Loucy (cell line): ENCODE results near the gene ST8SIA1.

Source experiments
- H2AFZ ChIP-seq: fragments of 200-600 bp; sonication (generic); 2 replicates; pipeline ENCODE4 v1.6.0; 2016; ENCODE audit warnings: antibody characterized with exemption, mild to moderate bottlenecking, low read length, moderate library complexity
- H3F3A ChIP-seq: fragments of 200-600 bp; 2 replicates; pipeline ENCODE4 v1.6.0; 2016; ENCODE audit warnings: antibody characterized with exemption, low read depth, mild to moderate bottlenecking
- H3K27me3 ChIP-seq: fragments of 200-600 bp; sonication (generic); 2 replicates; pipeline ENCODE4 v1.6.1; 2014; ENCODE audit warnings: low read length, mild to moderate bottlenecking; ENCODE audit not compliant: insufficient read depth, poor library complexity, severe bottlenecking
- H3K36me3 ChIP-seq: fragments of 200-600 bp; sonication (generic); 2 replicates; pipeline ENCODE4 v1.6.1; 2016; ENCODE audit warnings: low read length; ENCODE audit not compliant: insufficient read depth
- H3K4me1 ChIP-seq: fragments of 200-600 bp; sonication (generic); 2 replicates; pipeline ENCODE4 v1.5.1; 2014; ENCODE audit warnings: low read length, mild to moderate bottlenecking; ENCODE audit not compliant: insufficient read depth, poor library complexity, severe bottlenecking
- H3K4me2 ChIP-seq: fragments of 200-600 bp; sonication (generic); 2 replicates; pipeline ENCODE4 v1.6.0; 2014; ENCODE audit warnings: antibody characterized with exemption, low read length, low read depth, mild to moderate bottlenecking; ENCODE audit not compliant: poor library complexity, severe bottlenecking
- H3K4me3 ChIP-seq: fragments of 200-600 bp; sonication (generic); 2 replicates; pipeline ENCODE4 v1.5.1; 2014; ENCODE audit warnings: low read length, mild to moderate bottlenecking, mixed read lengths; ENCODE audit not compliant: poor library complexity, severe bottlenecking
- H3K79me2 ChIP-seq: fragments of 200-600 bp; sonication (generic); 2 replicates; pipeline ENCODE4 v1.6.1; 2014; ENCODE audit warnings: low read length; ENCODE audit not compliant: insufficient read depth
- H3K9ac ChIP-seq: fragments of 200-600 bp; sonication (generic); 2 replicates; pipeline ENCODE4 v1.6.0; 2014; ENCODE audit warnings: mild to moderate bottlenecking, low read depth, low read length, moderate library complexity; ENCODE audit not compliant: poor library complexity, severe bottlenecking
- H3K9me2 ChIP-seq: fragments of 200-600 bp; sonication (generic); replicated peaks from 2 replicates; pipeline ENCODE4 v1.6.1; 2016; ENCODE audit warnings: low read depth, low read length, mixed read lengths
- H3K9me3 ChIP-seq: fragments of 200-600 bp; sonication (generic); 2 replicates; pipeline ENCODE4 v1.6.1; 2014; ENCODE audit warnings: mild to moderate bottlenecking, antibody characterized with exemption, low read length, low read depth; ENCODE audit not compliant: insufficient read depth
- H4K20me1 ChIP-seq: fragments of 200-600 bp; sonication (generic); 2 replicates; pipeline ENCODE4 v1.6.0; 2014; ENCODE audit warnings: antibody characterized with exemption, low read length, mild to moderate bottlenecking; ENCODE audit not compliant: insufficient read depth, poor library complexity, severe bottlenecking
- EZH2phosphoT487 ChIP-seq: fragments of 200-600 bp; IDR thresholded peaks from 2 replicates; pipeline ENCODE4 v1.6.1; 2018; ENCODE audit warnings: antibody characterized with exemption, mild to moderate bottlenecking, moderate library complexity, borderline replicate concordance
- TF ChIP-seq, protein P1 (sequence below): fragments of 200-600 bp; sonication (generic); conservative IDR thresholded peaks from 2 replicates; pipeline ENCODE4 v1.5.1; 2014; ENCODE audit warnings: mild to moderate bottlenecking, antibody characterized with exemption, low read length

ST8SIA1 gene

DNA sequence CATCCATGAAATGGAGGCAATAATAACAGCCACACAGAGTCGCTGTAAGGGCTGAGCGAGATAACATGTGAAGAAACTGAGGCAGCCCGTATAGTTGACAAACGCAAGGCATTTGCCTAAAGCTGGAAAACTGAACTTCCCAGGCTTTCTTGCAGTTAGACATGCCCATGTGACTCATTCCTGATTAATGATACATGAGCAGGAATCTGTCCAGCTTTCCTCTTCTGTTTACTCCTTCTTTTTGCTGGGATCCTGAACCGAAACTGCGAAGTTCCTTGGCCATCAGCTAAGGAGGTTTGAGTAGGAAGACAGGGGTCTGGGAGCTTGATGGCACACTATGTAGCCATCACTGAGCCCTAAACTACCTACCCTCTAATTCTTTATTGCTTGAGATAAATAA lies 52.2 kb downstream of the ST8SIA1 start:
- H3K4me2 ChIP-seq = no peak overlapping the region
- H3K9ac ChIP-seq = no peak overlapping the region
- no peak overlapping the region for H2AFZ ChIP-seq

GRCh38 chr12:22276867-22277266 lies 57.6 kb downstream of the ST8SIA1 start:
- no peak overlapping the region for H3K4me2 ChIP-seq
- TF ChIP-seq EZH2phosphoT487 = no peak
- TF ChIP-seq, protein P1, sequence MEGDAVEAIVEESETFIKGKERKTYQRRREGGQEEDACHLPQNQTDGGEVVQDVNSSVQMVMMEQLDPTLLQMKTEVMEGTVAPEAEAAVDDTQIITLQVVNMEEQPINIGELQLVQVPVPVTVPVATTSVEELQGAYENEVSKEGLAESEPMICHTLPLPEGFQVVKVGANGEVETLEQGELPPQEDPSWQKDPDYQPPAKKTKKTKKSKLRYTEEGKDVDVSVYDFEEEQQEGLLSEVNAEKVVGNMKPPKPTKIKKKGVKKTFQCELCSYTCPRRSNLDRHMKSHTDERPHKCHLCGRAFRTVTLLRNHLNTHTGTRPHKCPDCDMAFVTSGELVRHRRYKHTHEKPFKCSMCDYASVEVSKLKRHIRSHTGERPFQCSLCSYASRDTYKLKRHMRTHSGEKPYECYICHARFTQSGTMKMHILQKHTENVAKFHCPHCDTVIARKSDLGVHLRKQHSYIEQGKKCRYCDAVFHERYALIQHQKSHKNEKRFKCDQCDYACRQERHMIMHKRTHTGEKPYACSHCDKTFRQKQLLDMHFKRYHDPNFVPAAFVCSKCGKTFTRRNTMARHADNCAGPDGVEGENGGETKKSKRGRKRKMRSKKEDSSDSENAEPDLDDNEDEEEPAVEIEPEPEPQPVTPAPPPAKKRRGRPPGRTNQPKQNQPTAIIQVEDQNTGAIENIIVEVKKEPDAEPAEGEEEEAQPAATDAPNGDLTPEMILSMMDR = no peak
- H2AFZ ChIP-seq = no peak overlapping the region
- H3K4me3 ChIP-seq = no peak overlapping the region
- H3K4me1 ChIP-seq = no peaks in the 10 kb centered on the region
- no peaks in the 10 kb centered on the region for H3K79me2 ChIP-seq
- no peaks in the 10 kb centered on the region for H3F3A ChIP-seq
- no peaks in the 10 kb centered on the region for H3K9me2 ChIP-seq
- no peaks in the 10 kb centered on the region for H4K20me1 ChIP-seq
- H3K9me3 ChIP-seq = no peaks in the 10 kb centered on the region
- no peaks in the 10 kb centered on the region for H3K36me3 ChIP-seq
- H3K27me3 ChIP-seq = no peaks in the 10 kb centered on the region
- no peak overlapping the region for H3K9ac ChIP-seq

More for the DNA sequence above, 52.2 kb downstream of the ST8SIA1 start:
- Histone ChIP-seq H3K79me2 (no peaks in the 10 kb centered on the region), H3K9me2 (no peaks in the 10 kb centered on the region), H4K20me1 (no peaks in the 10 kb centered on the region), H3F3A (no peaks in the 10 kb centered on the region), H3K36me3 (no peaks in the 10 kb centered on the region), H3K27me3 (no peaks in the 10 kb centered on the region), H3K4me1 (peaks cover 4% of the 10 kb centered on the region), H3K4me3 (no peak overlapping the region), H3K9me3 (no peaks in the 10 kb centered on the region)
- TF ChIP-seq, protein P1 = no peak
- no peak for TF ChIP-seq EZH2phosphoT487

DNA sequence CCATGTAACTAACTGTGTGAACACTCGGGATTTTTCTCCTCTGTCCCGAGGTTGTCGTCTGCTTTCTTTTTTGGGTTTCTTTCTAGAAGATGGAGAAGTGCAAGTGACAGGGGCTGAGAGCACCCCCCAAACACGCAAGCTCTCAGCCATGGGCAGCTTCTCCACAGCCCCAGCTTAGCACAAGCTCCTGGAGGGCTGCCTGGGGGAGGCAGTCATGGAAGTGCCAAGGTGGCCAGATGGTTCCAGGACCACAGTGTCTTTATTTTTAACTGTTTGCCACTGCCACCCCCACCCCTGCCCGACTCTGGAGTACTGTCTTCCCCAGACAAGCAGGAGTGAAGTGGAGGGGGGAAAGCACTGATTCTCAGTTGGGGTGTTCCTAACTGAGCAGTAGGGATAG lies 58.2 kb downstream of the ST8SIA1 start:
- Histone ChIP-seq H2AFZ (no peak overlapping the region), H3K27me3 (no peaks in the 10 kb centered on the region), H3F3A (no peaks in the 10 kb centered on the region), H3K9me3 (no peaks in the 10 kb centered on the region), H3K79me2 (no peaks in the 10 kb centered on the region), H3K36me3 (no peaks in the 10 kb centered on the region), H3K4me3 (no peak overlapping the region), H3K9me2 (no peaks in the 10 kb centered on the region), H3K9ac (no peak overlapping the region), H4K20me1 (no peaks in the 10 kb centered on the region), H3K4me2 (no peak overlapping the region), H3K4me1 (no peaks in the 10 kb centered on the region)
- no peak for TF ChIP-seq EZH2phosphoT487
- TF ChIP-seq, protein P1 = no peak
